Activated CD4-positive, alpha-beta T cell treated with anti-CD3 and anti-CD28 coated beads, Interleukin-2, amount 50 U/mL, for 24 hours (primary cell): Measurements from ENCODE around the gene ATG4C.
"Not testable (repeated sequence)": the region's sequence is repeated elsewhere in the genome, so short reads cannot be mapped to it uniquely, and the experiment has no call there.

Source experiments
- DNase-seq, 2 donors: peaks; one replicate each; pipeline ENCODE4 v3.0.0-alpha.2; 2020; ENCODE audit warnings: low read depth in 1 of 2, low spot score in 1 of 2

ATG4C gene

GRCh38 chr1:62783736-62784508, at the start of gene ATG4C:
Gene ATG4C, plus strand, starts transcription at chr1:62784132. Its CDS starts 19,655 bp downstream, at chr1:62803787.
- DNase-seq = peak; percentile 80 to 93

- DNase-seq = no peak
Measured at GRCh38 chr1:62735491-62736171, 48.3 kb upstream of the ATG4C start.

GRCh38 chr1:62740701-62741100, 43.2 kb upstream of the ATG4C start:
- DNase-seq = not testable (repeated sequence)

- no peak for DNase-seq
Measured at GRCh38 chr1:62744611-62745577, 39.0 kb upstream of the ATG4C start.

GRCh38 chr1:62746086-62746808, 37.7 kb upstream of the ATG4C start:
- DNase-seq = no peak

- DNase-seq = no peak
Measured at GRCh38 chr1:62746809-62747138, 37.2 kb upstream of the ATG4C start.

GRCh38 chr1:62753031-62753965, 30.6 kb upstream of the ATG4C start:
- no peak for DNase-seq

GRCh38 chr1:62754938-62755337, 29.0 kb upstream of the ATG4C start:
- DNase-seq = not testable (repeated sequence)

- not testable (repeated sequence) for DNase-seq
Measured at GRCh38 chr1:62756255-62756884, 27.6 kb upstream of the ATG4C start.

GRCh38 chr1:62759232-62759875, 24.6 kb upstream of the ATG4C start:
- DNase-seq = not testable (repeated sequence)

- DNase-seq = not testable (repeated sequence)
Measured at GRCh38 chr1:62760021-62760782, 23.7 kb upstream of the ATG4C start.

- DNase-seq = not testable (repeated sequence)
Measured at GRCh38 chr1:62761223-62761870, 22.6 kb upstream of the ATG4C start.

- not testable (repeated sequence) for DNase-seq
Measured at GRCh38 chr1:62762027-62762426, 21.9 kb upstream of the ATG4C start.

GRCh38 chr1:62765981-62766380, 18.0 kb upstream of the ATG4C start:
- DNase-seq = no peak

GRCh38 chr1:62768551-62768950, 15.4 kb upstream of the ATG4C start:
- DNase-seq = not testable (repeated sequence)

GRCh38 chr1:62772607-62773295, 11.2 kb upstream of the ATG4C start:
- DNase-seq = no peak

GRCh38 chr1:62774006-62774405, 9.9 kb upstream of the ATG4C start:
- no peak for DNase-seq
